HT1080 (cell line): ENCODE measurements around the gene L1TD1. TPM values are rescaled to one million over a fixed set of nuclear protein-coding genes. Genes with fewer than 3 reads are reported as not detected.
"Not testable (repeated sequence)": the region's sequence is repeated elsewhere in the genome, so short reads cannot be mapped to it uniquely, and the experiment has no call there.

Experiments used
- DNase-seq: peaks from one replicate; pipeline ENCODE4 v3.0.0-alpha.2; 2015; ENCODE audit warnings: low read depth
- total RNA-seq: library from RNA; depleted of rRNA; stranded (reverse); fragments of >200 nt; shearing (Covaris generic); gene quantifications from 2 replicates; pipeline ENCODE4 v1.2.3, GENCODE V29; 2014

L1TD1 gene
- total RNA-seq, 1 experiment from 2014 or later = not detected

GRCh38 chr1:62198069-62198780 lies 3.6 kb downstream of the L1TD1 start:
- DNase-seq = no peak

DNA sequence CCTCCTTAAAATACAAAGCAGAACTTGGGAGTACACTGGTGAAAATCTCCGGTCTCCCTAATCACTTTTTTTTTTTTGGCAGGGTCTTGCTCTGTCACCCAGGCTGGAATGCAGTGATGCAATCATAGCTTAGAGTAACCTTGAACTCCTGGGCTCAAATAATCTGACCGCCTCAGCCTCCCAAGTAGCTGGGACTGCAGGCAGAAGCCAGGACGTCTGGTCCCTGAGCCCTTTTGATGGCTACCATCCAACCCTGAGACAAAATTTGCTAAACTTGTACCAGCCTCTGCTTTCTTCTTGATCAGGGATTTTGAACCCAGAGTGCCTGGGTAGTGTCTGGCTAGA lies 4.1 kb downstream of the L1TD1 start:
- DNase-seq = no peak

- DNase-seq = no peak
Observed at GRCh38 chr1:62207187-62207586, 12.5 kb downstream of the L1TD1 start.

DNA sequence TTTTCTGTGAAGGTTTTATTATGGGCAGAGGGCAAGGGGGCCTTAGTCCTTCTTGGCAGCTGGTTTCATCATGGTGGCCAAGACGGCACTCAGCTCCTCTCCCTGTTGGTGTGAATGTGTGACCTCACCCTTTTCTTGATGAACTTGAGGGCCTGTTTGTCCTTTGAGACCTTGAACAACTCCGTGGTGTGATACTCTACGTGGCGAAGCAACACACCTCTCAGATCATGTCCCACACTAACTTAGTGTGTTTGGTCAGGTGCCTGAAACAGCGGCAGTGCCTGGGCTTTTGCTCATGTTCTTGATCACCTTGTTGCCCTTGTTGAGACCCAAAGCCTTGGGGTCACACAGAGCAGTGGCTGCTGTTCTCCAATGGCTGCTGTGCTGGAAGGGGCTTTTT lies 13.4 kb downstream of the L1TD1 start:
- no peak for DNase-seq

DNA sequence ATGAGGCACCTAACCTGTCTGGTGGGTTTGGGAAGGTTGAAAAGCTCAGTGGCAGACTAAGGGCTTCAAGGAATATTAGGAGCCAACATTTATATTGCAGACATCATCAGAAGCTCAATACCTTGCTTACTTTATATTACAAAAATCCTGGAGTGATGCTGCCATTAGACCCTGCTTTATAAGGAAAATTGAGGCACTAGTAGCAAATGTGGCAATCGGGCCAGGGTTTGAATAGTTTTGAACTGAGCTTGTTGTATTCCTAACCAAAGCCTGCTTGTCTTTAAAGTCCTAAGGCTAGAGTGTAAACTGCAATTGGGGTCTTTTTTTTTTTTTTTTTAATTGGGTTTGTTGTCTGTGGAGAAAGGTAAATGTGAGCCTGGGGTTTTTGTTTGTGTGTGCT lies 14.3 kb downstream of the L1TD1 start:
- DNase-seq = no peak

DNA sequence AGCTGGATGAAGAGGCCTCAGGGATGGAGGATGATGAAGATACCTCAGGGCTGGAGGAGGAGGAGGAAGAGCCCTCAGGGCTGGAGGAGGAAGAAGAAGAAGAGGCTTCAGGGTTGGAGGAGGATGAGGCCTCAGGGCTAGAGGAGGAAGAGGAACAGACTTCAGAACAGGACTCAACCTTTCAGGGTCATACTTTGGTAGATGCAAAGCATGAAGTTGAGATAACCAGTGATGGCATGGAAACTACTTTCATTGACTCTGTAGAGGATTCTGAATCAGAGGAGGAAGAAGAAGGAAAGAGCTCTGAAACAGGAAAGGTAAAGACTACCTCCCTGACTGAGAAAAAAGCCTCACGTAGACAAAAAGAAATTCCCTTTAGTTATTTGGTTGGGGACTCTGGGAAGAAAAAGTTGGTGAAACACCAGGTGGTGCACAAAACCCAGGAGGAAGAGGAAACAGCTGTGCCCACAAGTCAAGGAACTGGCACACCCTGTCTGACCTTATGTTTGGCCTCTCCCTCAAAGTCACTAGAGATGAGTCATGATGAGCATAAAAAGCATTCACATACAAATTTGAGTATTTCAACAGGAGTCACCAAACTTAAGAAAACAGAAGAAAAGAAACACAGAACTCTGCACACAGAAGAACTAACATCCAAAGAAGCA lies 15.4 kb downstream of the L1TD1 start:
- DNase-seq = peak; percentile 24

DNA sequence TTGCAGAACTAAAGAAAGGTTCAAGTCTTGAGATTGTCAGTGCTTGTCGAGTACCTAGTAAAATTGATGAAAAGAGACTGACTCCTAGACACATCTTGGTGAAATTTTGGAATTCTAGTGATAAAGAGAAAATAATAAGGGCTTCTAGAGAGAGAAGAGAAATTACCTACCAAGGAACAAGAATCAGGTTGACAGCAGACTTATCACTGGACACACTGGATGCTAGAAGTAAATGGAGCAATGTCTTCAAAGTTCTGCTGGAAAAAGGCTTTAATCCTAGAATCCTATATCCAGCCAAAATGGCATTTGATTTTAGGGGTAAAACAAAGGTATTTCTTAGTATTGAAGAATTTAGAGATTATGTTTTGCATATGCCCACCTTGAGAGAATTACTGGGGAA lies 16.3 kb downstream of the L1TD1 start:
- no peak for DNase-seq

GRCh38 chr1:62212411-62212810 lies 17.8 kb downstream of the L1TD1 start:
- DNase-seq = no peak

GRCh38 chr1:62213075-62213914 lies 18.6 kb downstream of the L1TD1 start:
- DNase-seq = no peak

GRCh38 chr1:62218604-62219003 lies 24.0 kb downstream of the L1TD1 start:
- peak; percentile 27 for DNase-seq

GRCh38 chr1:62220456-62220855 lies 25.8 kb downstream of the L1TD1 start:
- not testable (repeated sequence) for DNase-seq

DNA sequence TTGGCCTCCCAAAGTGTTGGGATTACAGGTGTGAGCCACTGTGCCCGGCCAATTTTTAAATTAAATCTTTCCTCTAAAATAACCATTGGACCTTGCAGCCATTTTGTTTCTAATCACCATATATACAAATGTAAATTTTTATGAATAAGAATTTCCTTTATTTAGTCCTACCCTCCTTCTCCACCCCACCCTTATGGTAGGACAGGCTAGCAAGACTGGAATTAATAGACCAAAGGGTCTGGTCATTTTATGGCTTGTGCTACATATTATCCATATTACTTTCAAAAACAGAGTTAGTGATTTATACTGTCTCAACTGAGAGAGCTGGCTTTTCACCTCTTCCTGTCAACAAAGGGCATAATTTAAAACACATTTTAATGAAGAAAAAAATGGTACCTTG lies 26.5 kb downstream of the L1TD1 start:
- DNase-seq = no peak

- no peak for DNase-seq
Observed at GRCh38 chr1:62222321-62222720, 27.7 kb downstream of the L1TD1 start.

GRCh38 chr1:62224182-62224581 lies 29.5 kb downstream of the L1TD1 start:
- no peak for DNase-seq

DNA sequence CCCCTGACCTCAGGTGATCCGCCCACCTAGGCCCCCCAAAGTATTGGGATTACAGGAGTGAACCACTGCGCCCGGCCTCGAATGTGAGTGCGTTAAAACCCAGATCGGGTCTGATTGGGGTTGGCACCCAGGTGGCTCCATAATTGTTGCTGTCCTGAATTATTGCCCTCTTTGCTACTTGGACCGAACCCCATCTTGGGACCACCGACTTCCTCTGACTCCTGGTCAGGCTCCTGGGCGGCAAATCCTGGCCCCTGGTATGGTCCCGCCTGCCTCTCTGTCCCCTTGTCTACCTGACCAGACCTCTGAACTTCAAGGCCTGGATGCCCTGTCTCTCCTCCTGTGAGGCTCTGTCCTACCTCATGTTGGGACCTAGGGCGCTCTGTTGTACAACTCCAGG lies 32.8 kb downstream of the L1TD1 start:
- no peak for DNase-seq

GRCh38 chr1:62228136-62228882 lies 33.7 kb downstream of the L1TD1 start:
- no peak for DNase-seq

DNA sequence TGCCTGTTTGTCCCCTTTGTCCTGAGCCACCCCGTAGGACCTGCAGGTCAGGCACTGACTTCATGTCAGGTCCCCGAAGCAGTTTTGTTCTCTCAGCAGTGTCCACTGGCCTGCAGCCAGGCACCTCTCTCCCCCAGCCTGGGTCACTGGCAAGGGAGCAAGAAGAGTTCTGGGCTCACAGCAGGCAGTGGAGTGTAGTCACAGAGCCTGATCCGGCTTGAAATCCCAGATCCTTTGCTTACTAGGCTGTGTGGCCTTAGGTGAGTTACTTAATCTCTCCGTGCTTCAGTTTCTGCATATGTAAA lies 34.2 kb downstream of the L1TD1 start:
- DNase-seq = no peak

DNA sequence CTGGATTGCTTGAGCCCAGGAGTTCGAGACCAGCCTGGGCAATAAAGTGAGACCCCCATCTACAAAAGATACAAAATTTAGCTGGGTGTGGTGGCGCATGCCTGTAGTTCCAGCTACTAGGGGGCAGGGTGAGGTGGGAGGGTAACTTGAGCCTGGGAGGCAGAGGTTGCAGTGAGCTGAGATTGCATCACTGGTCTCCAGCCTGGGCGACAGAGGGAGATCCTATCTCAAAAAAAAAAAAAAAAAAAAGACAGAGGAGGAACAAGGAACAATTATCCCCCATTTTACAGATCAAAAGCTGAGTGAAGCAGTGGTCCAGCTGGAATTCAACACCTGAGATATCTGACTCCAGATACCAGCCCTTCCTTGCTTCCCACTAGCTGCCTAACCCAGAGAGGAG lies 34.8 kb downstream of the L1TD1 start:
- no peak for DNase-seq

DNA sequence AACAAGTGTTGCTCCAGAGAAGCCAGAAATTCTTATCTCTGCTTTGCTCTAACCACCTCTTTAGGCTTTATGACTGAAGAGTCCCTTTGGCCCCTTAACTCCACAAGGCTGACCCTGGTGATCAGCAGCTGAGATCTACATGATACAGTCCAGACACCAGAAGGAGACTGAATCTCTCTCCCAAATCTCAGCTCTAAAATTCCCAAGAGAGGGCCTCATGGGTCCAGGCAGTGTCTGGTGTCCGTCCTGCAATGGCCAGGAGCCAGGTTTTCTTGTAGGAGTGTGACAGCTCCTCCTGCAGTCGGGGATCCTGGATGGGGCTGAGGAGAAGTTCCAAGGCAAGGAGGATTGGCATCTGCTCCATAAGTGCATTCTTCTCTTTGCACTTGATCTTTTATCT lies 35.3 kb downstream of the L1TD1 start:
- DNase-seq = no peak

DNA sequence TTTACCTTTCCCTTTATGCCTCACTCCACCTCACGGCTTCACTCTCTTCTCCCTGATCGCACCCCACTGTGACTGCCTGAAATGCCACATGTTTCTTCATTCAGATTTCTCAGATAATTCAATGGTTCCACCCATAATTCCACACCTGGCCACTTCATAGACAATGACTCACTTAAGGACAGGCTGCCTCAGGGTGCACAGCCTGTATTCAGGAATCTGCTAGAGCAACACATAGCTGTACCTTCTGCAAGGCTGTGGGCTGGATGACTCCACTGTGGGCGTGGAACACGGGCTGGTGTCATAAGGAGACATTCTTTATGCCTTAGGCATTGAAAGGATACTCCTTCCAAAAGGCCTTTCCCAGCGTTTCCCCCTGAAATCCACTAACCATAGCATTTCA lies 36.1 kb downstream of the L1TD1 start:
- peak; percentile 71 for DNase-seq

GRCh38 chr1:62232871-62233278 lies 38.2 kb downstream of the L1TD1 start:
- no peak for DNase-seq

GRCh38 chr1:62233926-62234450 lies 39.3 kb downstream of the L1TD1 start:
- DNase-seq = no peak
